ENCODE data around the gene BCL6B. TPM values are rescaled to one million over a fixed set of nuclear protein-coding genes. Genes with fewer than 3 reads are reported as not detected.
A peak's percentile ranks its signal among the peaks of the same experiment; 100 is the strongest.

The BCL6B gene
- total RNA-seq, 6 donors from 2014 or later: 2.1 to 83.1 (median 9.4) TPM

DNA sequence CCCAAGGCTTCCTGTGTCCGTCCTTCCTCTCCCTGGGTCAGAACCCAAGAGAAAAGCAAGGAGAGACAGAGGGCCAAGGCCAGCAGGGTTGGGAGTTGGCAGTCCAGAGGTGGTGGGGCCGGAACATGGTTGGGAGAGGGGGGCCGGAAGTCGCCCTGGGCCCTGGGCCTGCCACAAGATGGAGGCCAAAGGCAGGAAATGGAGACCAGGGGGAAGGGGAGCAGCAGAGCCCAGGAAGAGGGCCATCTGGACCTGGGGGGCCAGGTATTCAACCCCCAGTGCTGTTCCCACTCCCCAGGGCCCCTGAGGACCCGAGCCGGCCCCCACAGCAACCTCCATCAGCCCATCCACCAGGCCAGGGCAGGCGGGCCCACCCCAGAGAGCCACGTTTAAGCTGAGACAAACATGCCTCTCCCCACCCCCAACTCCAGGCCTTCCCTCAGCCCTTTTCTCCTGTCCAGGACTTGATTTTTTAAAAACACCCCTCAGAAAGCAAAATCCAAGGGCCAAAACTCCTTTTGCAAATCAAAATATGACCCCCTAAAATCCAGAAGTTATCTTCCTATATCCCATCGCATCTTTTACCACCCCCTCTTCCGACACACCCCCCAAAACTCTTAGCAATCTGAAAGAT, 4.4 kb upstream of the BCL6B start:
- peaks cover 0 to 5% (median 0%) of the 10 kb centered on the region in 4 donors for H3K27me3 ChIP-seq
- 66 to 76% methylated on average over 10 of the region's 10 CpGs for WGBS, 2 donors
- peak in 1 of 2 donors; percentile 23 for ATAC-seq (ENCODE audit: low FRiP score in 2 of 2)
- TF ChIP-seq POLR2AphosphoS5 (IDR thresholded peaks at IDR 0.05) (peak in 1 of 2 donors; percentile 48), EP300 (IDR thresholded peaks at IDR 0.05) (no peak), POLR2A (IDR thresholded peaks at IDR 0.05) (peak in 2 of 4 donors; percentile 22 to 24)
- TF ChIP-seq, protein P1, sequence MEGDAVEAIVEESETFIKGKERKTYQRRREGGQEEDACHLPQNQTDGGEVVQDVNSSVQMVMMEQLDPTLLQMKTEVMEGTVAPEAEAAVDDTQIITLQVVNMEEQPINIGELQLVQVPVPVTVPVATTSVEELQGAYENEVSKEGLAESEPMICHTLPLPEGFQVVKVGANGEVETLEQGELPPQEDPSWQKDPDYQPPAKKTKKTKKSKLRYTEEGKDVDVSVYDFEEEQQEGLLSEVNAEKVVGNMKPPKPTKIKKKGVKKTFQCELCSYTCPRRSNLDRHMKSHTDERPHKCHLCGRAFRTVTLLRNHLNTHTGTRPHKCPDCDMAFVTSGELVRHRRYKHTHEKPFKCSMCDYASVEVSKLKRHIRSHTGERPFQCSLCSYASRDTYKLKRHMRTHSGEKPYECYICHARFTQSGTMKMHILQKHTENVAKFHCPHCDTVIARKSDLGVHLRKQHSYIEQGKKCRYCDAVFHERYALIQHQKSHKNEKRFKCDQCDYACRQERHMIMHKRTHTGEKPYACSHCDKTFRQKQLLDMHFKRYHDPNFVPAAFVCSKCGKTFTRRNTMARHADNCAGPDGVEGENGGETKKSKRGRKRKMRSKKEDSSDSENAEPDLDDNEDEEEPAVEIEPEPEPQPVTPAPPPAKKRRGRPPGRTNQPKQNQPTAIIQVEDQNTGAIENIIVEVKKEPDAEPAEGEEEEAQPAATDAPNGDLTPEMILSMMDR (IDR thresholded peaks at IDR 0.05): no peak
- H3K9me3 ChIP-seq: no peaks in the 10 kb centered on the region
- H3K4me1 ChIP-seq: peaks cover 64 to 86% (median 74%) of the 10 kb centered on the region in 4 donors
- peaks cover 0 to 12% (median 0%) of the 10 kb centered on the region in 4 donors for H3K36me3 ChIP-seq
- peak in 1 of 2 donors; percentile 82 for DNase-seq
- peak overlapping the region in 3 of 4 donors; percentile 40 to 53 (median 48) for H3K4me3 ChIP-seq
- H3K27ac ChIP-seq: peak overlapping the region; percentile 88 to 99 (median 95)

DNA sequence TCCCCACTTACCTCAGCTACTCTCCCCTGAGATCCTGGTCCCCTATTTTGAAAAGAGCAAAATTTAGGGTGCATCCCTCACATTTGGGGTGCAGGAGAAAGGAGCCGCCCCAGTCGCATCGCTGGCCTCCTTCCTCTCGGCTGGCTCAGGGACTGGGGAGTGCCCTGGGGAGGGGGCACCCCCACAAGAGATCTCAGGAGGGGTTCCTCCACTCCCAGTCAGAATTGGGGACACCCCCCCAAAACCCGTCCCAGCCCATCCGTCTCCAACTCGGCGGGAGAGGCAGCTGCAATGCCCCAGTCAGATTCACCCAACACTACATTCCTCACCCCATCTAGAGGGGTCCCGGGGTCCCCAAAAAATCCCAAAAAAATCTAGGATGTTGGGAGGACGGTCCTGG, 3.5 kb upstream of the BCL6B start:
- peak overlapping the region; percentile 33 to 53 (median 44) for H3K4me3 ChIP-seq
- H3K9me3 ChIP-seq: no peaks in the 10 kb centered on the region
- peak overlapping the region; percentile 88 to 99 (median 95) for H3K27ac ChIP-seq
- 50 to 63% methylated on average over 9 to 10 of the region's 10 CpGs for WGBS, 2 donors
- H3K27me3 ChIP-seq: peaks cover 0 to 5% (median 0%) of the 10 kb centered on the region in 4 donors
- H3K4me1 ChIP-seq: peaks cover 57 to 86% (median 69%) of the 10 kb centered on the region in 4 donors
- TF ChIP-seq POLR2AphosphoS5 (IDR thresholded peaks at IDR 0.05) (no peak), EP300 (IDR thresholded peaks at IDR 0.05) (no peak), POLR2A (IDR thresholded peaks at IDR 0.05) (no peak)
- TF ChIP-seq, protein P1 (IDR thresholded peaks at IDR 0.05): no peak
- peaks cover 0 to 16% (median 0%) of the 10 kb centered on the region in 4 donors for H3K36me3 ChIP-seq
- ATAC-seq (ENCODE audit: low FRiP score in 2 of 2) (no peak), DNase-seq (no peak)

DNA sequence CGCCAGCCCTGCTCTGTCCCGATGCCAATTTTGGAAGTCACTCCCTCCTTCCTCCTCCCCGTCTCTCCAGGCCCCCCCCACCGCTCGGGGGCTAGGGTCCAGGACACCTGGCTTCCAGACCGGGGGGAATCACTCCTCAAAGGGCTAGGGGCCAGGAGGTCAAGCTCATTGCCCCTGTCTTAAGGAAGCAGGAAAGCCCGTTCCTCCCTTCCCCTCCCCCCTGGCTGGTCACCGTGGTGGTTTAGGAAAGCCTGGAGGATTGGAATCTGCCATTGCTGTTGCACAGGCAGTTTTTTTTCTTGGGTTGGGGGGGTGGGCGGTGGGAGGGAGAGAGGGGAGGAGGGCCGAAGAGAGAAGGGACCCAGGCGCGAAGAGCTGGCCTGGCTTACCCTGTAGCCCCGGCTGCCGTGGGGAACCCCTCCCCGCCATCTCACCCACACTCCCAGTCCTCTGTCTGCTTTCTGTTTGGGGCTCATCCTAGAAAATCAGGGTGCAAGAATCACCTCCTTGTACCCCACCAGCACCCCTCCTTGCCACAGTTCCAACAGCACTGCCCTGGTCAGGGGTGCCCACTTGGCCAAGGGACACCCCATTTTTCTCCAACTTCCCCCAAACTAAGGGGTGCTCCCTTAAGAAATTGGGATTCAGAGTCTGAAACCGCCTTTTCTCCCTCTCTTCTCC, 2.9 kb upstream of the BCL6B start:
- peak; percentile 37 to 53 for DNase-seq
- peak overlapping the region; percentile 88 to 99 (median 95) for H3K27ac ChIP-seq
- H3K36me3 ChIP-seq: peaks cover 0 to 22% (median 0%) of the 10 kb centered on the region in 4 donors
- 27 to 29% methylated on average over 13 to 14 of the region's 16 CpGs for WGBS, 2 donors
- ATAC-seq (ENCODE audit: low FRiP score in 2 of 2): no peak
- peaks cover 58 to 92% (median 73%) of the 10 kb centered on the region in 4 donors for H3K4me1 ChIP-seq
- no peaks in the 10 kb centered on the region for H3K9me3 ChIP-seq
- peak overlapping the region in 3 of 4 donors; percentile 40 to 53 (median 48) for H3K4me3 ChIP-seq
- peaks cover 0 to 5% (median 0%) of the 10 kb centered on the region in 4 donors for H3K27me3 ChIP-seq
- TF ChIP-seq EP300 (IDR thresholded peaks at IDR 0.05) (no peak), POLR2AphosphoS5 (IDR thresholded peaks at IDR 0.05) (no peak), POLR2A (IDR thresholded peaks at IDR 0.05) (no peak)
- TF ChIP-seq, protein P1 (IDR thresholded peaks at IDR 0.05): no peak

DNA sequence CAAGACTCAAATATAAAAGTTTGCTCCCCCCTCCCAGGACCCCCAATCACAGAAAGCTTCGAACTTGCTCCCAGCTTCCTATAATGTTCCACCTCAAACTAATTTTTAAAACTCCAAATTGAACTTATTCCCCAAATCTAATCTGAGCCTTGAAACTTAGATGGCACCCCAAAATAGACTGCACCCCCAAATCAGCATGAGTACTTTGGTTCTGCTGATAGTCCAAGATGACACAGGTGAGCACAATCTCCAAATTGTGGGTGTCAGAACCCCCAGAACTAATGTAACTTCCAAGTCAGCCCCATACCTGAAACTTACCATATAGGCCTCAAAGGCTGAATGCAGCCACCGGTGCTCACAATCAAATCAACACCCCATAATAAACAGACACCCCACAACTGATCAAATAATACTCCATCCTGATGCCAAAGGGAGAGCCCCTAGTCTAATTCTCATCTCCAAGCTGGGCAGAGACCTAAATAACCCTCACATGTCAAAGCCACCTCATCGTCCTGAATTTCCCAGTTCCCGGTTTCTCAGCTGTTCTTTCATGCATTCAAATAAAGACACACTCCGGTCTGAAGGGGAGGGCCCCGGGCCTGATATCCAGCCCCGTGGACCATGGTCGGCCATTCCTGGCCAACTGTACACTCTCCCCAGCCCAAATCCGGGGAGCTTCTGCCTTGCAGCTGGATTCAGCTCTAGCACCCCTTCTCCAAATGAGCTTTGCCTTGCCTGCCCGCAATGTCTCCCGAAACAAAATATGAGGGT, 1.8 kb upstream of the BCL6B start:
- no peak for DNase-seq
- 59 to 70% methylated on average over 11 of the region's 11 CpGs for WGBS, 2 donors
- Histone ChIP-seq H3K27ac (peak overlapping the region; percentile 88 to 99 (median 95)), H3K36me3 (peaks cover 0 to 28% (median 0%) of the 10 kb centered on the region in 4 donors), H3K4me1 (peaks cover 55 to 85% (median 70%) of the 10 kb centered on the region in 4 donors), H3K27me3 (peaks cover 0 to 5% (median 0%) of the 10 kb centered on the region in 4 donors), H3K9me3 (no peaks in the 10 kb centered on the region), H3K4me3 (peak overlapping the region in 3 of 4 donors; percentile 42 to 54 (median 51))
- TF ChIP-seq POLR2A (IDR thresholded peaks at IDR 0.05): no peak
- no peak for TF ChIP-seq POLR2AphosphoS5 (IDR thresholded peaks at IDR 0.05)
- TF ChIP-seq, protein P1 (IDR thresholded peaks at IDR 0.05): no peak
- TF ChIP-seq EP300 (IDR thresholded peaks at IDR 0.05): no peak
- ATAC-seq (ENCODE audit: low FRiP score in 2 of 2): no peak
